Measurements from ENCODE around the gene RYK. TPM values are rescaled to one million over a fixed set of nuclear protein-coding genes. Genes with fewer than 3 reads are reported as not detected.

The RYK gene
- total RNA-seq, 6 experiments from 2014 or later: 46.0 to 54.2 (median 49.9) TPM

DNA sequence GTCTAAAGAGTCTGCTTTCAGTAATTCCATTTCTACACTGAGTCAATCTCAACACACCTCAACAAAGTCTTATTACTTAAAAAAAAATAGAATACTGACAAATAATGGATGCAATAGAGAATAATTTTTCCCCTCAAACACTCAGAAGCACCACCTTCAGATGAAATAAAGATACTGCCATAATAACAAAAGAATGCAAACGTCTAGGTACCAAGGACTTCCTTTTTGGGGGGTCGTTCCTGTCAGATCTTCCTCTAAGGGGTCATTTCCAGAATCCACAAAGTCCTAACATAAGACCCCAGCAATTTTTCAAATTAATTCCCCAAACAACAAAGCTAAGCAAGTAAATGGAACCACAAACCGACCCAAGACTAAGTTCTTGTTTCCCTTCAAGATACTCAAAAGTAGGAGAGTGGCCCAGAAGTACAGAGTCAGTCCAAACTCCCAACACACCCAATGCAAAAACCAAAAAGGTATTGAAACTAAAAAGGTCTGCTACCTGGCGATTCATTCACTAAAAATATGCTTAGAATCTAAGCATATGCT lies 1.3 kb downstream of the RYK start:
- TF ChIP-seq CTCF (IDR thresholded peaks at IDR 0.05): peak; percentile 15; the same call in 1 of the 2 replicates
- Mint-ChIP-seq H3K4me3 (peak overlapping the region; percentile 97), H3K27me3 (ENCODE audit: insufficient read depth) (peaks cover 3% of the 10 kb centered on the region), H3K27ac (peak overlapping the region; percentile 89), H3K9me3 (no peaks in the 10 kb centered on the region), H3K4me1 (ENCODE audit: low read depth) (peaks cover 52% of the 10 kb centered on the region), H3K36me3 (ENCODE audit: low read depth) (peaks cover 15% of the 10 kb centered on the region)
- no peak for DNase-seq

DNA sequence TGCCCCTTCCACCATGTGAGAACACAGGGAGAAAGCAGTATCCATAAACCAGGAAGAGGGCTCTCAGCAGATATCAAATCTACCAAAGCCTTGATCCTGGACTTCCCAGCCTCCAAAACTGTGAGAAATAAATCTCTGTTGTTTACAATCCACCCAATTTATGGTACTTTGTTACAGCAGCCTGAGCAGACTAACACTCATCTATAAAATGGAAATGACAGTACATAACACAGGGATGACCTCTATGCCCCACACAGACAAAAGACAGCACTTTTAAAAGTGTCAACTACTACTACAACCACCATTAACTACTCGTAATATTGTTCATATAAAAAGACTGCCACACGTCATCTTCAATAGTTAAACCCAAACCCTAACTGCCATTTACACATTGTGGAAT lies 5.7 kb downstream of the RYK start:
- DNase-seq: no peak
- peaks cover under 1% of the 10 kb centered on the region; the same call in 1 of the 2 replicates for H3K27me3 Mint-ChIP-seq (ENCODE audit: insufficient read depth)
- H3K4me1 Mint-ChIP-seq (ENCODE audit: low read depth): peaks cover 82% of the 10 kb centered on the region
- peaks cover 15% of the 10 kb centered on the region for H3K36me3 Mint-ChIP-seq (ENCODE audit: low read depth)
- H3K27ac Mint-ChIP-seq: no peak overlapping the region
- H3K9me3 Mint-ChIP-seq: no peaks in the 10 kb centered on the region
- no peak overlapping the region for H3K4me3 Mint-ChIP-seq
- no peak for TF ChIP-seq CTCF (IDR thresholded peaks at IDR 0.05)

DNA sequence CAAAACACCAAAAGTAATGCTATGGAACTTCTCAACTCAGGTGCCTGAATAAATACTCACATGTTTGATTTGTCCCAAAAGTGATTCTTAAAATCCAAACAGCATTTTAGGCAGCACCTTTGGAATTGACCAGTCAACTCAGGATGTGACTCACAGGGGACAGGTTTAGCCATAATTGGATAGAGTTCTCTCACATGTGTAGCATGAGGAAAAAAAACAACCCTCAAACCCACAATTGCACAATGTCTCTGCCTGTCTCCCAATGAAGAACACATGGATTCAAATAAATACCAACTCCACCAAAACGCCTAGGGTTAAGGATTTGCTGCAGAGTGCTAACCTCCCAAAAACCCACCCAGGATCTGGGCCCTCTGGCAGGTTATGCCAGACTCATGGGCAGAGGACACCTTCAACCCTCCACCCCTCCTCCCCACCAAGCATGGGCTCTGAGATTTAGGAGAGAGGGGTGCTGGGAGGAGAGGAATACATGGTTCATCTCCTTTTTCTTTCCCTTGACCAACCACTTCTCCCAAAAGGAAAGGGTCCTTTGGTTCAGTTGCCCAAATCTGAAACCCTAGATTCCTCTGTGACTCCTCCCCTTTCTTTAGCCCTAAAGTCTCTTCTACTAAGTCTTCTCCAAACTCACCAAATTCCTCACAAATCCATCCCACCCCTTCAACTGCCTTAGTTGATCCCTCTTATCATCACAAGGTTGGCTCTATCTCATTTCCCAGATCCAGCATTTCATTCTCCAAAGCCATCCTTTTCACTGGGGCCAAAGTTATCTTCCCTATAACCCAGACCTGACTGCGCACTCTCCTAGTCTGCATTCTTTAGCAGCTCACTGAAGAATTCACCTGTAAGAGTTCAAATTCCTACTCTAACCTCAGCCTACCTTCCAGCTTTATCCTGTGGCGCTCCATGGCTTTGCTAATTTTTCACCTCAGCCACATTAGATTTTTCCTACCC lies 7.7 kb downstream of the RYK start:
- Mint-ChIP-seq H3K36me3 (ENCODE audit: low read depth) (peaks cover 15% of the 10 kb centered on the region), H3K27me3 (ENCODE audit: insufficient read depth) (no peaks in the 10 kb centered on the region), H3K4me1 (ENCODE audit: low read depth) (peaks cover 85% of the 10 kb centered on the region), H3K9me3 (no peaks in the 10 kb centered on the region), H3K27ac (peak overlapping the region; percentile 78), H3K4me3 (peak overlapping the region; percentile 49)
- TF ChIP-seq CTCF (IDR thresholded peaks at IDR 0.05): no peak
- peak; percentile 83 for DNase-seq

DNA sequence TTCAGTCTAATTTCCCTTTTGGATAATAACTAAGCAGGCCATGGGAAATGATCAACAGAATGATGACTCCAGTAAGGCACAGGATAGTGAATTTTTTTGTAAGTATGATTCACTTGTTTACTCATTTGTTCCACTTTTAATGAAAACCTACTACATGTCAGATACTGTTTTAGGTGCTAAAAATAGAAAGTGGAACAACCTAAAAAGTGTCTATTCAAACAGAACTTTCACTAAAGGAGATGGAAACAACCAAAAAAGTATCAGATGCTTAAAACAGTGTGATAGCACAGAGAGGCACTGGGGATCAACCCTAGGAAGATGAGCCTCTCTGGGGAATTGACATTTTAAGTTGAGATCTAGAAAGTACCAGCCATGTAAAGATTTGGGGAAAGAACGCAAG lies 11.1 kb downstream of the RYK start:
- Mint-ChIP-seq H3K27me3 (ENCODE audit: insufficient read depth) (no peaks in the 10 kb centered on the region), H3K9me3 (no peaks in the 10 kb centered on the region), H3K4me3 (no peak overlapping the region), H3K27ac (peak overlapping the region; percentile 60), H3K4me1 (ENCODE audit: low read depth) (peaks cover 87% of the 10 kb centered on the region), H3K36me3 (ENCODE audit: low read depth) (no peaks in the 10 kb centered on the region)
- no peak for TF ChIP-seq CTCF (IDR thresholded peaks at IDR 0.05)
- DNase-seq: peak; percentile 30

DNA sequence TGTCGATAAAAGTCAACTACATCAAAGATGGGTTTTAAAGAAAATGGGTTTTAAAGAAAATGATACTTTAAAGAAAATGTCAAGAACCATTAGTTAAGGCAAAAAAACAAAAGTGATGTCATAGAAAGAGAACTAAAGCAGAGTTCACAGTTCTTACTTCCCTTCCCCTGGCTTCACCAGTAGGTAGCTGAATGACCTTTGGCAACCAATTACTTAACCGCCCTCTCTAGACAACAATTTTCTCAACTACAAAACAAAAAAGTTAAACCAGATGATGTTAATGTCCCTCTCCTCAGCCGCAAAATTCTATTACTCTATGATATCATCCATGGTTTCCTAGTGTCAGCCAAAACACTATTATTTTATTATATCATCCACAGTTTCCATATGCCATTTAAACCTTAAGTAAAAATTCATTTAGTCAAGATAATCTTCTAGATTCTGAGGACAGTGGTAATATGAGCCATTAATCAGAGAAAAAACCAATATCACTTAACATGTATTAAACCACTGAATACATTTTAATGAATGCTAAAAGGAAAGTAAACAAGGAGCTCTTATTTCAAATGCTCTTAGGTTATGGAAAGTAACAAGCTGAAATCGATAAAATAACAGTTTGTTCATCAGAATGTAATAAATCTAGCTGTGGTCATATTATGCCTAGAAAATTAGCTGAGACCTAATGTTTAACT lies 13.1 kb downstream of the RYK start:
- H3K4me3 Mint-ChIP-seq: no peak overlapping the region
- DNase-seq: no peak
- no peaks in the 10 kb centered on the region for H3K9me3 Mint-ChIP-seq
- H3K27ac Mint-ChIP-seq: no peak overlapping the region
- no peaks in the 10 kb centered on the region for H3K27me3 Mint-ChIP-seq (ENCODE audit: insufficient read depth)
- H3K36me3 Mint-ChIP-seq (ENCODE audit: low read depth): no peaks in the 10 kb centered on the region
- peaks cover 76% of the 10 kb centered on the region for H3K4me1 Mint-ChIP-seq (ENCODE audit: low read depth)
- TF ChIP-seq CTCF (IDR thresholded peaks at IDR 0.05): no peak
